HCT116 (cell line): Measurements from ENCODE around the gene TMEM214. TPM values are rescaled to one million over a fixed set of nuclear protein-coding genes. Genes with fewer than 3 reads are reported as not detected.
"Not testable (repeated sequence)": the region's sequence is repeated elsewhere in the genome, so short reads cannot be mapped to it uniquely, and the experiment has no call there.

Experiments
- ATAC-seq: fragments of 200-7000 bp; cut with Tn5 transposase; 2 replicates; pipeline ENCODE4 v1.9.1; 2020; ENCODE audit warnings: mild to moderate bottlenecking, moderate library complexity
- BruUV-seq: library from RNA; stranded (reverse); fragments of 400-500 nt; replicated peaks from 2 replicates; lab custom pipeline; 2021; lab: Mats Ljungman, UMichigan
- CTCF ChIA-PET: fragments of 300-600 bp; sonication (Branson Sonifier 250); formaldehyde crosslinking; loops from one replicate; lab custom pipeline; 2021; ENCODE audit warnings: antibody characterized with exemption; lab: Charles Lee
- POLR2A ChIA-PET: fragments of 300-600, 350-600 bp; sonication (Branson Sonifier 250); formaldehyde crosslinking; loops from one replicate; lab custom pipeline; 2021; ENCODE audit warnings: antibody characterized with exemption; lab: Charles Lee
- RAD21 ChIA-PET, 2 experiments: fragments of 300-600 bp; sonication (Branson Sonifier 250); formaldehyde crosslinking; loops; one replicate each; lab custom pipeline; 2023; ENCODE audit warnings: low total read pairs in 2 of 2; ENCODE audit not compliant: uncharacterized antibody in 2 of 2, unreplicated experiment in 2 of 2, low non-redundant PET in 1 of 2; lab: Charles Lee
- DNase-seq: peaks from one replicate; pipeline ENCODE4 v3.0.0-alpha.2; 2010; ENCODE audit warnings: low read depth, low spot score
- H2AFZ ChIP-seq: fragments of 200-600 bp; shearing (Covaris generic), sonication (generic); 2 replicates; pipeline ENCODE4 v1.6.1; 2017; ENCODE audit warnings: low read depth, mixed run types, mixed read lengths, antibody characterized with exemption, low read length; ENCODE audit not compliant: poor library complexity, severe bottlenecking
- H3K27ac ChIP-seq: 2 replicates; pipeline ENCODE4 v1.5.1; 2012; ENCODE audit warnings: low read depth, low read length
- H3K27me3 ChIP-seq: fragments of 200-600 bp; sonication (generic); 2 replicates; pipeline ENCODE4 v1.6.1; 2016; ENCODE audit warnings: mixed run types, low read length, mixed read lengths; ENCODE audit not compliant: insufficient read depth
- H3K36me3 ChIP-seq, 2 experiments: fragments of 200-500 bp in 1 of 2; fragments of 200-600 bp in 1 of 2; sonication (Bioruptor generic) in 1 of 2; sonication (generic) in 1 of 2; 2 replicates each; pipeline versions ENCODE4 v1.5.1 to v1.6.1; 2014 to 2016; ENCODE audit warnings: low read length in 2 of 2, inconsistent platforms in 1 of 2, mixed read lengths in 1 of 2, mixed run types in 1 of 2; ENCODE audit not compliant: insufficient read depth in 2 of 2, control insufficient read depth in 1 of 2
- H3K4me1 ChIP-seq, 2 experiments: fragments of 200-600 bp in 1 of 2; sonication (generic) in 1 of 2; 2 replicates each; pipeline versions ENCODE4 v1.5.1 to v1.6.1; 2012 to 2017; ENCODE audit warnings: low read length in 2 of 2, inconsistent platforms in 1 of 2, mild to moderate bottlenecking in 1 of 2, mixed read lengths in 1 of 2, mixed run types in 1 of 2, moderate library complexity in 1 of 2; ENCODE audit not compliant: insufficient read depth in 2 of 2, control insufficient read depth in 1 of 2
- H3K4me2 ChIP-seq: fragments of 200-600 bp; sonication (generic); 2 replicates; pipeline ENCODE4 v1.6.1; 2017; ENCODE audit warnings: mixed run types, low read length, mixed read lengths
- H3K4me3 ChIP-seq, 2 experiments: fragments of 200-600 bp in 1 of 2; sonication (generic) in 1 of 2; replicated peaks in 1 of 2; 2 replicates each; pipeline ENCODE4 v1.5.1; 2011 to 2016; ENCODE audit warnings: low read length in 2 of 2, control low read depth in 1 of 2, low read depth in 1 of 2, mild to moderate bottlenecking in 1 of 2, mixed read lengths in 1 of 2, mixed run types in 1 of 2
- H3K79me2 ChIP-seq: fragments of 200-600 bp; sonication (generic); 2 replicates; pipeline ENCODE4 v1.6.1; 2017; ENCODE audit warnings: mild to moderate bottlenecking, mixed run types, low read length, moderate library complexity, mixed read lengths; ENCODE audit not compliant: insufficient read depth
- H3K9ac ChIP-seq: fragments of 200-600 bp; sonication (generic); 2 replicates; pipeline ENCODE4 v1.6.1; 2016; ENCODE audit warnings: low read length, mixed read lengths
- H3K9me2 ChIP-seq: fragments of 200-600 bp; sonication (generic), shearing (Covaris generic); 2 replicates; pipeline ENCODE4 v1.6.1; 2017; ENCODE audit warnings: mixed run types, mild to moderate bottlenecking, moderate library complexity; ENCODE audit not compliant: insufficient read depth
- H3K9me3 ChIP-seq, 2 experiments: fragments of 200-500 bp in 1 of 2; fragments of 200-600 bp in 1 of 2; sonication (Bioruptor generic) in 1 of 2; sonication (generic) in 1 of 2; 2 replicates each; pipeline ENCODE4 v1.6.1; 2014 to 2017; ENCODE audit warnings: low read length in 2 of 2, mixed read lengths in 2 of 2, inconsistent platforms in 1 of 2, low read depth in 1 of 2, mild to moderate bottlenecking in 1 of 2, mixed run types in 1 of 2, moderate library complexity in 1 of 2; ENCODE audit not compliant: control insufficient read depth in 1 of 2, insufficient read depth in 1 of 2
- H4K20me1 ChIP-seq: fragments of 200-600 bp; sonication (generic), shearing (Covaris generic); 2 replicates; pipeline ENCODE4 v1.6.1; 2017; ENCODE audit warnings: mixed run types, mild to moderate bottlenecking, moderate library complexity; ENCODE audit not compliant: insufficient read depth
- CBX3 ChIP-seq: IDR thresholded peaks from 2 replicates; pipeline ENCODE4 v1.6.1; 2012; ENCODE audit warnings: low read depth
- CEBPB ChIP-seq: IDR thresholded peaks from 2 replicates; pipeline ENCODE4 v1.6.1; 2012; ENCODE audit warnings: low read depth
- ELF1 ChIP-seq: IDR thresholded peaks from 2 replicates; pipeline ENCODE4 v1.6.1; 2012; ENCODE audit warnings: low read depth, borderline replicate concordance
- EZH2 ChIP-seq: fragments of 200-600 bp; sonication (generic); IDR thresholded peaks from 2 replicates; pipeline ENCODE4 v1.6.1; 2017; ENCODE audit warnings: antibody characterized with exemption, mixed run types
- EZH2phosphoT487 ChIP-seq: fragments of 200-600 bp; IDR thresholded peaks from 2 replicates; pipeline ENCODE4 v1.6.1; 2018; ENCODE audit warnings: antibody characterized with exemption, borderline replicate concordance
- JUND ChIP-seq: IDR thresholded peaks from 2 replicates; pipeline ENCODE4 v1.6.1; 2012
- MAX ChIP-seq: IDR thresholded peaks from 2 replicates; pipeline ENCODE4 v1.6.1; 2012
- POLR2AphosphoS5 ChIP-seq: IDR thresholded peaks from 2 replicates; pipeline ENCODE4 v1.6.1; 2011; ENCODE audit warnings: mild to moderate bottlenecking, low read depth, low read length, moderate library complexity
- REST ChIP-seq: IDR thresholded peaks from 2 replicates; pipeline ENCODE4 v1.6.1; 2012; ENCODE audit warnings: low read depth
- SP1 ChIP-seq: IDR thresholded peaks from 2 replicates; pipeline ENCODE4 v1.6.1; 2012; ENCODE audit warnings: low read depth
- ZBTB33 ChIP-seq: IDR thresholded peaks from 2 replicates; pipeline ENCODE4 v1.6.1; 2011; ENCODE audit warnings: mild to moderate bottlenecking, low read length, moderate library complexity; ENCODE audit not compliant: insufficient replicate concordance; ENCODE audit errors: extremely low read depth
- ZFX ChIP-seq: fragments of 450-650 bp; IDR thresholded peaks from 2 replicates; pipeline ENCODE4 v1.6.1; 2017
- intact Hi-C: fragments of 100-400 bp; cut with micrococcal nuclease; formaldehyde crosslinking; loops from 2 replicates; pipeline ENCODE4 v1.10.0; 2022
- total RNA-seq: library from RNA; stranded (reverse); gene quantifications from one replicate; pipeline ENCODE4 v1.2.1, GENCODE V29; 2021; ENCODE audit not compliant: unreplicated experiment
- TF ChIP-seq, protein P1 (sequence below): IDR thresholded peaks from 2 replicates; pipeline ENCODE4 v1.6.1; 2012

TMEM214 gene
- total RNA-seq, 1 experiment from 2014 or later, result 69.8 TPM

GRCh38 chr2:27075566-27075871, 42.8 kb downstream of the TMEM214 start:
- BruUV-seq, RAD21 ChIA-PET, POLR2A ChIA-PET, H3K4me3 ChIP-seq, H3K27me3 ChIP-seq, H2AFZ ChIP-seq, H3K36me3 ChIP-seq, DNase-seq, ATAC-seq, H3K9me2 ChIP-seq, H3K4me2 ChIP-seq, H4K20me1 ChIP-seq, CTCF ChIA-PET, H3K79me2 ChIP-seq, H3K9ac ChIP-seq, H3K27ac ChIP-seq, intact Hi-C loops, H3K9me3 ChIP-seq: not testable (repeated sequence)
- H3K4me1 ChIP-seq, result peaks cover under 1 to 12% of the 10 kb centered on the region in 2 experiments; a peak in 3 of 4 replicates

GRCh38 chr2:27076323-27076722, 43.6 kb downstream of the TMEM214 start:
- no peaks in the 10 kb centered on the region for H3K9me3 ChIP-seq
- no TSS peak for BruUV-seq
- H3K36me3 ChIP-seq, result no peaks in the 10 kb centered on the region
- TF ChIP-seq ELF1 (no peak), CEBPB (no peak), POLR2AphosphoS5 (no peak), JUND (no peak), ZBTB33 (no peak), EZH2 (no peak), EZH2phosphoT487 (no peak), CBX3 (no peak), REST (no peak), MAX (no peak), ZFX (no peak), SP1 (no peak)
- TF ChIP-seq, protein P1, sequence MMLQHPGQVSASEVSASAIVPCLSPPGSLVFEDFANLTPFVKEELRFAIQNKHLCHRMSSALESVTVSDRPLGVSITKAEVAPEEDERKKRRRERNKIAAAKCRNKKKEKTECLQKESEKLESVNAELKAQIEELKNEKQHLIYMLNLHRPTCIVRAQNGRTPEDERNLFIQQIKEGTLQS, result no peak
- no peaks in the 10 kb centered on the region for H4K20me1 ChIP-seq
- H3K4me1 ChIP-seq, result peaks cover under 1 to 16% of the 10 kb centered on the region in 2 experiments; a peak in 3 of 4 replicates
- intact Hi-C loops, result no loop called here
- no peak overlapping the region for H3K4me3 ChIP-seq
- H3K4me2 ChIP-seq, result no peak overlapping the region
- ChIA-PET RAD21 (no interaction called here), CTCF (no interaction called here), POLR2A (no interaction called here)
- no peak overlapping the region for H3K27ac ChIP-seq
- no peak overlapping the region for H3K9ac ChIP-seq
- peaks cover under 1% of the 10 kb centered on the region; the same call in 1 of the 2 replicates for H3K79me2 ChIP-seq
- no peaks in the 10 kb centered on the region for H3K27me3 ChIP-seq
- no peak overlapping the region for H2AFZ ChIP-seq
- H3K9me2 ChIP-seq, result no peaks in the 10 kb centered on the region
- ATAC-seq (no peak), DNase-seq (no peak)
